Spinal cord (tissue), 10 donors: ENCODE measurements around the gene IL26. TPM values are rescaled to one million over a fixed set of nuclear protein-coding genes. Genes with fewer than 3 reads are reported as not detected.

Source experiments
- DNase-seq, 6 donors: peaks; one replicate each; pipeline versions ENCODE4 v3.0.0 to v3.0.0-alpha.2; 2013 to 2015; ENCODE audit warnings: low spot score in 6 of 6, low read depth in 4 of 6
- H3K27ac ChIP-seq: one replicate; pipeline ENCODE4 v1.5.1; 2013; ENCODE audit warnings: low read depth, low read length, control low read depth
- H3K27me3 ChIP-seq: one replicate; pipeline ENCODE4 v1.6.1; 2013; ENCODE audit warnings: low read length; ENCODE audit not compliant: control insufficient read depth, insufficient read depth
- H3K36me3 ChIP-seq: one replicate; pipeline ENCODE4 v1.6.1; 2013; ENCODE audit warnings: low read length; ENCODE audit not compliant: control insufficient read depth, insufficient read depth
- H3K4me1 ChIP-seq: one replicate; pipeline ENCODE4 v1.6.1; 2013; ENCODE audit warnings: low read length; ENCODE audit not compliant: control insufficient read depth, insufficient read depth
- H3K4me3 ChIP-seq: one replicate; pipeline ENCODE4 v1.5.1; 2013; ENCODE audit warnings: low read depth, low read length, control low read depth
- H3K9me3 ChIP-seq: one replicate; pipeline ENCODE4 v1.6.1; 2013; ENCODE audit warnings: low read length; ENCODE audit not compliant: control insufficient read depth, insufficient read depth
- WGBS: methylation state at CpG from one replicate; pipeline ENCODE4 v1.1.5; 2013; ENCODE audit warnings: missing lambda C conversion rate; ENCODE audit not compliant: insufficient coverage; 5-methylcytosine and 5-hydroxymethylcytosine counted together
- polyA plus RNA-seq, 2 donors: library from polyadenylated mRNA; unstranded; fragments of 120-200 nt; gene quantifications; one replicate each; pipeline ENCODE4 v1.2.1, GENCODE V29; 2013; ENCODE audit not compliant: insufficient read length in 2 of 2
- total RNA-seq, 2 donors: library from RNA; depleted of rRNA in 1 of 2; stranded (reverse); fragments of 120-200 nt in 1 of 2; fragments of >200 nt in 1 of 2; gene quantifications; one replicate each; pipeline versions ENCODE4 v1.2.3 to v1.2.4, GENCODE V29; 2013 to 2014
- donor health status: healthy.

Gene IL26
- total and polyA plus RNA-seq, 4 donors = 0.11 TPM; not detected in 3

GRCh38 chr12:68163560-68164081, 62.0 kb downstream of the IL26 start:
- no peak for DNase-seq
- WGBS = 94% methylated on average over 3 of the region's 4 CpGs
- no peaks in the 10 kb centered on the region for H3K27me3 ChIP-seq
- no peaks in the 10 kb centered on the region for H3K9me3 ChIP-seq
- H3K4me3 ChIP-seq = no peak overlapping the region
- H3K4me1 ChIP-seq = no peaks in the 10 kb centered on the region
- no peaks in the 10 kb centered on the region for H3K36me3 ChIP-seq
- H3K27ac ChIP-seq = no peak overlapping the region

GRCh38 chr12:68162374-68162773, 63.2 kb downstream of the IL26 start:
- no peaks in the 10 kb centered on the region for H3K27me3 ChIP-seq
- no peak overlapping the region for H3K4me3 ChIP-seq
- no peaks in the 10 kb centered on the region for H3K9me3 ChIP-seq
- H3K27ac ChIP-seq = no peak overlapping the region
- H3K36me3 ChIP-seq = no peaks in the 10 kb centered on the region
- no peak for DNase-seq
- 76% methylated on average over 2 of the region's 2 CpGs for WGBS
- H3K4me1 ChIP-seq = no peaks in the 10 kb centered on the region

- H3K27me3 ChIP-seq = no peaks in the 10 kb centered on the region
- no peaks in the 10 kb centered on the region for H3K9me3 ChIP-seq
- no peaks in the 10 kb centered on the region for H3K4me1 ChIP-seq
- no peak within 1 kb of the TSS for H3K4me3 ChIP-seq
- H3K27ac ChIP-seq = no peak within 1 kb of the TSS
- H3K36me3 ChIP-seq = no peaks in the 10 kb centered on the region
- DNase-seq = no peak
- WGBS = 100% methylated on average over 1 of the region's 5 CpGs
These were observed 65.8 kb downstream of the IL26 start, which contains the start of gene IFNG for GRCh38 chr12:68159681-68160304. Gene IFNG (minus strand): TSS chr12:68159740. CDS start chr12:68159615, 125 bp downstream.

- no peak overlapping the region for H3K4me3 ChIP-seq
- H3K4me1 ChIP-seq = no peaks in the 10 kb centered on the region
- no CpG with 5 or more reads among the region's 2 CpGs for WGBS
These were observed 67.2 kb downstream of the IL26 start for GRCh38 chr12:68158432-68158831.

GRCh38 chr12:68157380-68157779, 68.2 kb downstream of the IL26 start:
- H3K27ac ChIP-seq = no peak overlapping the region
- H3K4me1 ChIP-seq = no peaks in the 10 kb centered on the region
- 42% methylated on average over 2 of the region's 4 CpGs for WGBS
- H3K4me3 ChIP-seq = no peak overlapping the region
- H3K9me3 ChIP-seq = no peaks in the 10 kb centered on the region
- DNase-seq = no peak
- H3K27me3 ChIP-seq = no peaks in the 10 kb centered on the region
- H3K36me3 ChIP-seq = no peaks in the 10 kb centered on the region

More at GRCh38 chr12:68158432-68158831, 67.2 kb downstream of the IL26 start:
- no peaks in the 10 kb centered on the region for H3K27me3 ChIP-seq
- H3K9me3 ChIP-seq = no peaks in the 10 kb centered on the region
- H3K27ac ChIP-seq = no peak overlapping the region
- DNase-seq = no peak
- no peaks in the 10 kb centered on the region for H3K36me3 ChIP-seq

DNA sequence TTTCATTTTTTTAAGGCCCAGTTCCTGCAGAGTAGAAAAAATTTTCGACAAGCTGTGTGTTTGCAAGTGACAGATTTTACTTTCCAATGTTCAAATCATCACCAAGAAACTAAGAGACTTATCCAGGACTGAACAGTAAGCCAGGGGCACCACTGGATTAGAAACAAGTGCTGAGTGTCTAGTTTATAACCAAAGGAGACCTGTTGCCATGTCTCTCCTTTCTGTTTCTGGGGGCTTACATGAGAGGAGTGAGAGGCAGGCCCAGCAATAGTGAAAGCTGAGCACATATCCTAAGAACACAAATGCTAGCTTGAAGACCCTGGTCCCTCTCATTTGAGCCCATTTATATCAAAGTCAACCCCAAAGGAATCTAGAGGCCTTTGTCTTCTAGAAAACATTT, 69.0 kb downstream of the IL26 start:
- no peak overlapping the region for H3K4me3 ChIP-seq
- WGBS = no CpG with 5 or more reads among the region's 1 CpG
- no peaks in the 10 kb centered on the region for H3K4me1 ChIP-seq
- no peaks in the 10 kb centered on the region for H3K36me3 ChIP-seq
- H3K27me3 ChIP-seq = no peaks in the 10 kb centered on the region
- DNase-seq = no peak
- H3K9me3 ChIP-seq = no peaks in the 10 kb centered on the region
- no peak overlapping the region for H3K27ac ChIP-seq

GRCh38 chr12:68154779-68155178, 70.8 kb downstream of the IL26 start:
- Histone ChIP-seq H3K9me3 (no peaks in the 10 kb centered on the region), H3K27ac (no peak overlapping the region), H3K4me1 (no peaks in the 10 kb centered on the region), H3K4me3 (no peak overlapping the region), H3K27me3 (no peaks in the 10 kb centered on the region), H3K36me3 (no peaks in the 10 kb centered on the region)
- no peak for DNase-seq
- no CpG with 5 or more reads among the region's 1 CpG for WGBS

Other genes with a start within 250 kb of the IL26 start
- under 1 TPM; 0.10 to 0.22 TPM for gene IFNG-AS1, start 236.4 kb downstream of the IL26 start, total RNA-seq
- gene IFNG-AS1, start 236.4 kb downstream of the IL26 start, polyA plus RNA-seq = under 1 TPM in 1 of 2 donors, not detected in 1; 0.18 TPM
- not detected for gene IFNG, start 66.1 kb downstream of the IL26 start, total RNA-seq
- gene IFNG, start 66.1 kb downstream of the IL26 start, polyA plus RNA-seq = not detected
- gene IL22, start 27.8 kb upstream of the IL26 start, total RNA-seq = not detected
- gene IL22, start 27.8 kb upstream of the IL26 start, polyA plus RNA-seq = not detected
- 10 to 100 TPM; 33.0 to 36.3 TPM for gene MDM1, start 106.6 kb upstream of the IL26 start, total RNA-seq
- gene MDM1, start 106.6 kb upstream of the IL26 start, polyA plus RNA-seq = 10 to 100 TPM; 23.1 to 36.1 TPM